SU-DHL-6 (cell line): ENCODE data around the gene PPP2R5C.
"Not testable (repeated sequence)": the region's sequence is repeated elsewhere in the genome, so short reads cannot be mapped to it uniquely, and the experiment has no call there.

Experiments
- H2AFZ ChIP-seq: fragments of 200-600 bp; sonication (generic); 2 replicates; pipeline ENCODE4 v1.6.1; 2014; ENCODE audit warnings: low read depth, mild to moderate bottlenecking, moderate library complexity, mixed read lengths, antibody characterized with exemption, low read length; ENCODE audit not compliant: severe bottlenecking
- H3F3A ChIP-seq: fragments of 200-600 bp; shearing (Covaris generic); 2 replicates; pipeline ENCODE4 v1.6.0; 2016; ENCODE audit warnings: antibody characterized with exemption, mild to moderate bottlenecking; ENCODE audit not compliant: insufficient read depth
- H3K27ac ChIP-seq: fragments of 200-600 bp; sonication (generic); 2 replicates; pipeline ENCODE4 v1.5.1; 2016; ENCODE audit warnings: low read depth, mild to moderate bottlenecking, low read length, moderate library complexity, mixed read lengths
- H3K27me3 ChIP-seq: fragments of 200-600 bp; sonication (generic), shearing (Covaris generic); 2 replicates; pipeline ENCODE4 v1.6.0; 2014; ENCODE audit warnings: mild to moderate bottlenecking, low read length
- H3K36me3 ChIP-seq: fragments of 200-600 bp; sonication (generic); 2 replicates; pipeline ENCODE4 v1.6.1; 2014; ENCODE audit warnings: mild to moderate bottlenecking, low read length, mixed read lengths
- H3K4me2 ChIP-seq: fragments of 300-600, 200-600 bp; shearing (Covaris generic), sonication (generic); 2 replicates; pipeline ENCODE4 v1.6.0; 2014; ENCODE audit warnings: low read length, low read depth, mild to moderate bottlenecking; ENCODE audit not compliant: poor library complexity, severe bottlenecking
- H3K4me3 ChIP-seq: fragments of 200-600 bp; sonication (generic); 2 replicates; pipeline ENCODE4 v1.5.1; 2014; ENCODE audit warnings: antibody characterized with exemption, low read length, mild to moderate bottlenecking, mixed read lengths; ENCODE audit not compliant: insufficient read depth, poor library complexity, severe bottlenecking
- H3K79me2 ChIP-seq: fragments of 200-600 bp; sonication (generic); 2 replicates; pipeline ENCODE4 v1.6.1; 2014; ENCODE audit warnings: mild to moderate bottlenecking, low read length, moderate library complexity; ENCODE audit not compliant: insufficient read depth
- H3K9ac ChIP-seq: fragments of 200-600 bp; sonication (generic); 2 replicates; pipeline ENCODE4 v1.7.0; 2014; ENCODE audit warnings: mild to moderate bottlenecking, low read length
- H3K9me2 ChIP-seq: fragments of 200-600 bp; sonication (generic); replicated peaks from 2 replicates; pipeline ENCODE4 v1.6.1; 2014; ENCODE audit warnings: low read length; ENCODE audit not compliant: insufficient read depth
- H3K9me3 ChIP-seq: fragments of 200-600 bp; sonication (generic); 2 replicates; pipeline ENCODE4 v1.6.1; 2014; ENCODE audit warnings: low read length, mixed read lengths; ENCODE audit not compliant: insufficient read depth
- H4K20me1 ChIP-seq: fragments of 200-600 bp; sonication (generic); 2 replicates; pipeline ENCODE4 v1.6.1; 2014; ENCODE audit warnings: low read depth, mild to moderate bottlenecking, antibody characterized with exemption, low read length, moderate library complexity, mixed read lengths
- CTCF ChIP-seq: fragments of 200-600 bp; sonication (generic); IDR thresholded peaks from one replicate; pipeline ENCODE4 v1.5.1; 2017; ENCODE audit warnings: antibody characterized with exemption, mild to moderate bottlenecking, low read length, moderate library complexity; ENCODE audit not compliant: insufficient read depth, poor library complexity, severe bottlenecking
- EZH2phosphoT487 ChIP-seq: fragments of 200-600 bp; sonication (generic), shearing (Covaris generic); conservative IDR thresholded peaks from 2 replicates; pipeline ENCODE4 v1.6.1; 2018; ENCODE audit warnings: mild to moderate bottlenecking, antibody characterized with exemption, low read length, moderate library complexity, mixed read lengths

The PPP2R5C gene

GRCh38 chr14:101740981-101741380, 20.5 kb upstream of the PPP2R5C start:
- Histone ChIP-seq H3K27ac (no peak overlapping the region), H3K4me2 (no peak overlapping the region), H3K9ac (no peak overlapping the region), H2AFZ (no peak overlapping the region), H4K20me1 (no peaks in the 10 kb centered on the region), H3F3A (no peaks in the 10 kb centered on the region), H3K27me3 (no peaks in the 10 kb centered on the region), H3K9me3 (peaks cover 12% of the 10 kb centered on the region; the same call in 1 of the 2 replicates), H3K36me3 (no peaks in the 10 kb centered on the region), H3K9me2 (no peaks in the 10 kb centered on the region), H3K79me2 (no peaks in the 10 kb centered on the region), H3K4me3 (no peak overlapping the region)
- TF ChIP-seq CTCF (no peak), EZH2phosphoT487 (no peak)

- no peak overlapping the region for H3K9ac ChIP-seq
- no peaks in the 10 kb centered on the region for H3K79me2 ChIP-seq
- H3K9me3 ChIP-seq = peaks cover 12% of the 10 kb centered on the region; the same call in 1 of the 2 replicates
- no peaks in the 10 kb centered on the region for H3K36me3 ChIP-seq
- H3K9me2 ChIP-seq = no peaks in the 10 kb centered on the region
- H2AFZ ChIP-seq = no peak overlapping the region
- no peak overlapping the region for H3K4me2 ChIP-seq
- TF ChIP-seq EZH2phosphoT487 (no peak), CTCF (no peak)
- H3K27me3 ChIP-seq = no peaks in the 10 kb centered on the region
- no peaks in the 10 kb centered on the region for H4K20me1 ChIP-seq
- no peaks in the 10 kb centered on the region for H3F3A ChIP-seq
- no peak overlapping the region for H3K4me3 ChIP-seq
- no peak overlapping the region for H3K27ac ChIP-seq
These were observed 17.8 kb upstream of the PPP2R5C start for GRCh38 chr14:101743701-101744100.

- not testable (repeated sequence) for H3K9ac ChIP-seq, H3K27ac ChIP-seq, H3K4me2 ChIP-seq, H3K4me3 ChIP-seq, H3K27me3 ChIP-seq, H3K36me3 ChIP-seq, H2AFZ ChIP-seq, H3K79me2 ChIP-seq, H3F3A ChIP-seq, H3K9me2 ChIP-seq, H4K20me1 ChIP-seq
- H3K9me3 ChIP-seq = peaks cover 12% of the 10 kb centered on the region; the same call in 1 of the 2 replicates
These were observed 17.1 kb upstream of the PPP2R5C start for GRCh38 chr14:101744382-101744781.

- not testable (repeated sequence) for H4K20me1 ChIP-seq, H3F3A ChIP-seq, H3K9ac ChIP-seq, H3K27me3 ChIP-seq, H3K27ac ChIP-seq, H3K9me3 ChIP-seq, H3K9me2 ChIP-seq, H3K36me3 ChIP-seq, H3K4me2 ChIP-seq, H3K79me2 ChIP-seq, H2AFZ ChIP-seq, H3K4me3 ChIP-seq
These were observed 11.8 kb upstream of the PPP2R5C start for GRCh38 chr14:101749756-101750155.
